K562 (cell line): ENCODE measurements around the gene PGPEP1. TPM values are rescaled to one million over a fixed set of nuclear protein-coding genes. Genes with fewer than 3 reads are reported as not detected.

Experiments used
- CEBPZ ChIP-seq: fragments of 150-350 bp; IDR thresholded peaks from 2 replicates; pipeline ENCODE4 v1.6.1; 2014; ENCODE audit warnings: low read depth, mild to moderate bottlenecking, low read length, borderline replicate concordance
- E2F1 ChIP-seq: sonication (generic); formaldehyde crosslinking; IDR thresholded peaks from 2 replicates; pipeline ENCODE4 v1.8.1; 2023; ENCODE audit warnings: mild to moderate bottlenecking, missing genetic modification reagents, moderate library complexity
- FOXO4 ChIP-seq: fragments of 450-650 bp; formaldehyde crosslinking; IDR thresholded peaks from 2 replicates; pipeline ENCODE4 v1.4.0; 2020; ENCODE audit warnings: mild to moderate bottlenecking, moderate library complexity
- MGA ChIP-seq: fragments of 450-650 bp; IDR thresholded peaks from 2 replicates; pipeline ENCODE4 v1.6.1; 2016; ENCODE audit warnings: mild to moderate bottlenecking, moderate library complexity
- MYC ChIP-seq, 2 experiments: fragments of 250-450 bp in 1 of 2; sonication (Bioruptor Pico) in 1 of 2; IDR thresholded peaks; 2 replicates each; pipeline versions ENCODE4 v1.5.1 to v1.6.1; 2012 to 2021; ENCODE audit warnings: low read depth in 2 of 2, borderline replicate concordance in 1 of 2, improper control_type of control experiment in 1 of 2, low read length in 1 of 2, mild to moderate bottlenecking in 1 of 2, moderate library complexity in 1 of 2
- RBM15 ChIP-seq: fragments of 200-400 bp; formaldehyde crosslinking; IDR thresholded peaks from 2 replicates; pipeline ENCODE4 v1.6.1; 2018; ENCODE audit warnings: mild to moderate bottlenecking, low read length, moderate library complexity; ENCODE audit not compliant: insufficient read depth
- ZBTB17 ChIP-seq: fragments of 450-650 bp; formaldehyde crosslinking; IDR thresholded peaks from 2 replicates; pipeline ENCODE4 v1.4.0; 2020; ENCODE audit warnings: mild to moderate bottlenecking
- polyA plus RNA-seq, 8 experiments: library from polyadenylated mRNA; depleted of rRNA in 4 of 8; stranded (reverse) in 5 of 8; unstranded in 3 of 8; fragments of >200 nt; fragmentation: Nextera tagmentation in 2 of 8; fragmentation: Illumina TruSeq in 1 of 8; extraction: Ambion mirVana in 2 of 8; extraction: Trizol in 1 of 8; gene quantifications; 2 replicates each; pipeline versions ENCODE4 v1.2.1 to v1.2.3, GENCODE V29; 2011 to 2014; ENCODE audit warnings: inconsistent platforms in 1 of 8, missing spikeins in 1 of 8
- total RNA-seq, 7 experiments: library from RNA; depleted of rRNA in 6 of 7; stranded (reverse); fragments of >200 nt in 6 of 7; fragmentation: Illumina TruSeq in 2 of 7; extraction: Trizol in 2 of 7; gene quantifications; 2 replicates each; pipeline versions ENCODE4 v1.2.1 to v1.2.3, GENCODE V29; 2011 to 2021; ENCODE audit warnings: low replicate concordance in 1 of 7

PGPEP1 gene
- total and polyA plus RNA-seq, 9 of the 15 experiments (the other 6 are each of a cell fraction or from before 2014, with no cell fraction given), result 10.0 to 69.6 (median 33.5) TPM

- no peak for TF ChIP-seq MGA
- no peak for TF ChIP-seq E2F1 (CRISPR knock-in tag)
- TF ChIP-seq FOXO4 (CRISPR knock-in tag), result no peak
- no peak for TF ChIP-seq RBM15
- no peak for TF ChIP-seq MYC (IDR thresholded peaks at IDR 0.05; ENCODE audit: low read depth, low read length)
- TF ChIP-seq MYC (CRISPR knock-in tag; IDR thresholded peaks at IDR 0.05; ENCODE audit: borderline replicate concordance, low read depth), result no peak
- no peak for TF ChIP-seq ZBTB17 (CRISPR knock-in tag)
- no peak for TF ChIP-seq CEBPZ
These were observed 11.4 kb upstream of the PGPEP1 start (continued) for GRCh38 chr19:18329035-18329376.
